HL-60 (cell line): ENCODE results near the gene GRM4.

Source experiments
- GABPA ChIP-seq: IDR thresholded peaks from 2 replicates; pipeline ENCODE4 v1.6.1; 2012; ENCODE audit warnings: low read depth
- POLR2AphosphoS5 ChIP-seq: IDR thresholded peaks from 2 replicates; pipeline ENCODE4 v1.6.1; 2012; ENCODE audit warnings: low read depth
- SPI1 ChIP-seq: IDR thresholded peaks from 2 replicates; pipeline ENCODE4 v1.6.1; 2012; ENCODE audit warnings: low read depth, mild to moderate bottlenecking, borderline replicate concordance
- TF ChIP-seq, protein P1 (sequence below): IDR thresholded peaks from one replicate; pipeline ENCODE4 v1.5.1; 2011; ENCODE audit warnings: low read length, control low read depth, inconsistent platforms; ENCODE audit not compliant: insufficient read depth
- TF ChIP-seq, protein P2 (sequence below): IDR thresholded peaks from 2 replicates; pipeline ENCODE4 v1.6.1; 2012; ENCODE audit warnings: low read depth; ENCODE audit not compliant: insufficient replicate concordance

DNA sequence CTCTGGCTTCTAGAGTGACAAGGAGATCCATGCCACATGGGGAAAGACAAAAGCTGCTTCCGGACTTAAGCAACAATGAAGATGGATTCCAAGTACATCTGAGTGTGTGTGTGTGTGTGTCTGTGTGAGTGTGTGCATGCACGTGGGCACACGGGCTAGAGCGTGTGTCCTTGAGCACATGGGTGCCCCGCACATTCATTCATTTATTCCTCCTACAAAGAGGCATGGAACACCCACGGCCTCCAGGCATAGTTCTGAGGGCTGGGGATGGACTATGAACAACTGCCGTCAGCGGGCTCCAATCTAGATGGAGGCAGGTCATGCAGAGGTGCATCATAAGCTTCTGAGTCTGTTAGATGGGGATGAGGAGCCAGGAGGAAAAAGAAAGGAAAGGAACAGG lies 49.1 kb downstream of the GRM4 start:
- TF ChIP-seq, protein P1, sequence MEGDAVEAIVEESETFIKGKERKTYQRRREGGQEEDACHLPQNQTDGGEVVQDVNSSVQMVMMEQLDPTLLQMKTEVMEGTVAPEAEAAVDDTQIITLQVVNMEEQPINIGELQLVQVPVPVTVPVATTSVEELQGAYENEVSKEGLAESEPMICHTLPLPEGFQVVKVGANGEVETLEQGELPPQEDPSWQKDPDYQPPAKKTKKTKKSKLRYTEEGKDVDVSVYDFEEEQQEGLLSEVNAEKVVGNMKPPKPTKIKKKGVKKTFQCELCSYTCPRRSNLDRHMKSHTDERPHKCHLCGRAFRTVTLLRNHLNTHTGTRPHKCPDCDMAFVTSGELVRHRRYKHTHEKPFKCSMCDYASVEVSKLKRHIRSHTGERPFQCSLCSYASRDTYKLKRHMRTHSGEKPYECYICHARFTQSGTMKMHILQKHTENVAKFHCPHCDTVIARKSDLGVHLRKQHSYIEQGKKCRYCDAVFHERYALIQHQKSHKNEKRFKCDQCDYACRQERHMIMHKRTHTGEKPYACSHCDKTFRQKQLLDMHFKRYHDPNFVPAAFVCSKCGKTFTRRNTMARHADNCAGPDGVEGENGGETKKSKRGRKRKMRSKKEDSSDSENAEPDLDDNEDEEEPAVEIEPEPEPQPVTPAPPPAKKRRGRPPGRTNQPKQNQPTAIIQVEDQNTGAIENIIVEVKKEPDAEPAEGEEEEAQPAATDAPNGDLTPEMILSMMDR, result no peak
- TF ChIP-seq GABPA, result no peak
- no peak for TF ChIP-seq SPI1
- TF ChIP-seq, protein P2, sequence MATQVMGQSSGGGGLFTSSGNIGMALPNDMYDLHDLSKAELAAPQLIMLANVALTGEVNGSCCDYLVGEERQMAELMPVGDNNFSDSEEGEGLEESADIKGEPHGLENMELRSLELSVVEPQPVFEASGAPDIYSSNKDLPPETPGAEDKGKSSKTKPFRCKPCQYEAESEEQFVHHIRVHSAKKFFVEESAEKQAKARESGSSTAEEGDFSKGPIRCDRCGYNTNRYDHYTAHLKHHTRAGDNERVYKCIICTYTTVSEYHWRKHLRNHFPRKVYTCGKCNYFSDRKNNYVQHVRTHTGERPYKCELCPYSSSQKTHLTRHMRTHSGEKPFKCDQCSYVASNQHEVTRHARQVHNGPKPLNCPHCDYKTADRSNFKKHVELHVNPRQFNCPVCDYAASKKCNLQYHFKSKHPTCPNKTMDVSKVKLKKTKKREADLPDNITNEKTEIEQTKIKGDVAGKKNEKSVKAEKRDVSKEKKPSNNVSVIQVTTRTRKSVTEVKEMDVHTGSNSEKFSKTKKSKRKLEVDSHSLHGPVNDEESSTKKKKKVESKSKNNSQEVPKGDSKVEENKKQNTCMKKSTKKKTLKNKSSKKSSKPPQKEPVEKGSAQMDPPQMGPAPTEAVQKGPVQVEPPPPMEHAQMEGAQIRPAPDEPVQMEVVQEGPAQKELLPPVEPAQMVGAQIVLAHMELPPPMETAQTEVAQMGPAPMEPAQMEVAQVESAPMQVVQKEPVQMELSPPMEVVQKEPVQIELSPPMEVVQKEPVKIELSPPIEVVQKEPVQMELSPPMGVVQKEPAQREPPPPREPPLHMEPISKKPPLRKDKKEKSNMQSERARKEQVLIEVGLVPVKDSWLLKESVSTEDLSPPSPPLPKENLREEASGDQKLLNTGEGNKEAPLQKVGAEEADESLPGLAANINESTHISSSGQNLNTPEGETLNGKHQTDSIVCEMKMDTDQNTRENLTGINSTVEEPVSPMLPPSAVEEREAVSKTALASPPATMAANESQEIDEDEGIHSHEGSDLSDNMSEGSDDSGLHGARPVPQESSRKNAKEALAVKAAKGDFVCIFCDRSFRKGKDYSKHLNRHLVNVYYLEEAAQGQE, result no peak
- TF ChIP-seq POLR2AphosphoS5, result no peak
